Neural cell (in vitro differentiated cells): ENCODE measurements around the gene MED15.

Experiments used
- CTCF ChIP-seq: fragments of 450-650 bp; IDR thresholded peaks from 2 replicates; pipeline ENCODE4 v1.5.1; 2014; ENCODE audit warnings: antibody characterized with exemption, mild to moderate bottlenecking, moderate library complexity; ENCODE audit not compliant: poor library complexity, severe bottlenecking
- EP300 ChIP-seq: fragments of 450-650 bp; conservative IDR thresholded peaks from 2 replicates; pipeline ENCODE4 v1.6.1; 2014; ENCODE audit warnings: antibody characterized with exemption, mild to moderate bottlenecking, moderate library complexity; ENCODE audit not compliant: poor library complexity, severe bottlenecking
- EZH2 ChIP-seq: fragments of 200-600, 300-800 bp; shearing (Covaris generic), sonication (generic); IDR thresholded peaks from 2 replicates; pipeline ENCODE4 v1.6.1; 2014; ENCODE audit warnings: antibody characterized with exemption, low read length, borderline replicate concordance, mild to moderate bottlenecking; ENCODE audit not compliant: insufficient read depth, poor library complexity, severe bottlenecking
- MXI1 ChIP-seq: fragments of 450-650 bp; conservative IDR thresholded peaks from 2 replicates; pipeline ENCODE4 v1.6.1; 2014; ENCODE audit warnings: antibody characterized with exemption, mild to moderate bottlenecking; ENCODE audit not compliant: poor library complexity, severe bottlenecking
- POLR2AphosphoS5 ChIP-seq: IDR thresholded peaks from 2 replicates; pipeline ENCODE4 v1.6.1; 2012
- TAF1 ChIP-seq: IDR thresholded peaks from 2 replicates; pipeline ENCODE4 v1.6.1; 2012; ENCODE audit warnings: low read depth

GRCh38 chr22:20530368-20531153 lies 23.2 kb downstream of the MED15 start:
- TF ChIP-seq CTCF (no peak), TAF1 (no peak), EZH2 (no peak), EP300 (no peak), MXI1 (no peak), POLR2AphosphoS5 (no peak)
